NB4 (cell line): ENCODE measurements around the gene TRAF5.

Source experiments
- DNase-seq: peaks from one replicate; pipeline ENCODE4 v3.0.0; 2010; ENCODE audit warnings: low read depth
- H3K4me3 ChIP-seq: one replicate; pipeline ENCODE4 v1.5.1; 2011; ENCODE audit warnings: mild to moderate bottlenecking, low read depth, low read length, moderate library complexity
- CTCF ChIP-seq: IDR thresholded peaks from one replicate; pipeline ENCODE4 v1.5.1; 2012; ENCODE audit warnings: low read depth, low read length
- MAX ChIP-seq: IDR thresholded peaks from 2 replicates; pipeline ENCODE4 v1.6.1; 2011; ENCODE audit warnings: low read depth, low read length
- MYC ChIP-seq: IDR thresholded peaks from 2 replicates; pipeline ENCODE4 v1.6.1; 2011; ENCODE audit warnings: low read depth, low read length
- POLR2A ChIP-seq: IDR thresholded peaks from 2 replicates; pipeline ENCODE4 v1.6.1; 2011; ENCODE audit warnings: mild to moderate bottlenecking; ENCODE audit not compliant: insufficient read length; ENCODE audit errors: extremely low read depth

TRAF5 gene

GRCh38 chr1:211324992-211325775 lies 1.4 kb upstream of the TRAF5 start:
- no peak for DNase-seq
- no peak for TF ChIP-seq MAX
- TF ChIP-seq POLR2A = no peak
- TF ChIP-seq MYC = no peak
- no peak for TF ChIP-seq CTCF

GRCh38 chr1:211326140-211326527 lies 499 bp upstream of the TRAF5 start:
- no peak for DNase-seq
- peak overlapping the region; percentile 59 for H3K4me3 ChIP-seq

More at GRCh38 chr1:211324992-211325775, 1.4 kb upstream of the TRAF5 start:
- no peak overlapping the region for H3K4me3 ChIP-seq

GRCh38 chr1:211327346-211327921 lies 801 bp downstream of the TRAF5 start:
- H3K4me3 ChIP-seq = peak overlapping the region; percentile 52
- TF ChIP-seq MYC = no peak
- TF ChIP-seq POLR2A = no peak
- no peak for TF ChIP-seq CTCF
- TF ChIP-seq MAX = no peak
- peak; percentile 37 for DNase-seq

More at GRCh38 chr1:211326140-211326527, 499 bp upstream of the TRAF5 start:
- no peak for TF ChIP-seq CTCF
- TF ChIP-seq MAX = no peak
- no peak for TF ChIP-seq MYC
- TF ChIP-seq POLR2A = no peak

- H3K4me3 ChIP-seq = no peak overlapping the region
- DNase-seq = no peak
- TF ChIP-seq POLR2A (no peak), MAX (no peak), CTCF (no peak), MYC (no peak)
Measured at GRCh38 chr1:211328084-211328694, 1.6 kb downstream of the TRAF5 start.

GRCh38 chr1:211328866-211329475 lies 2.3 kb downstream of the TRAF5 start:
- H3K4me3 ChIP-seq = no peak overlapping the region
- no peak for DNase-seq
- TF ChIP-seq POLR2A = no peak
- no peak for TF ChIP-seq MYC

GRCh38 chr1:211329764-211330201 lies 3.1 kb downstream of the TRAF5 start:
- no peak for DNase-seq
- no peak overlapping the region for H3K4me3 ChIP-seq
- no peak for TF ChIP-seq CTCF
- no peak for TF ChIP-seq MAX
- no peak for TF ChIP-seq MYC
- no peak for TF ChIP-seq POLR2A
